ENCODE data around the gene JMJD7.

JMJD7 gene

DNA sequence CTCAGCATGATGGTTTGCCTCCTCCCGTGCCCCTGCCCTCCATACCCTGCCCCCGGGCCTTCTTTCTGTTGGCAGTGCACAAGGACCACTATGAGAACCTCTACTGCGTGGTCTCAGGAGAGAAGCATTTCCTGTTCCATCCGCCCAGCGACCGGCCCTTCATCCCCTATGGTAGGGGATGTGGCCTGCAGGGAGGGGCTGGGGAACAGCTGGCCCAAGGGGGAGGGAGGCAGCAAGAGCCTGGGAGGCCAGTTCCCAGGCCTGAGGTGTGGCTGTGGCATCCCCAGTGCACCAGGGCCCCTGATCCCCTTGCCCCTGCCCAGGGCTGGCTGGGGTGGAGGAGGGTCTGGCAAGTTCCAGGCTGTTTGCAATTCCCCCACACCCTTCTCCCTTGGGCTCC is 8.2 kb downstream of the JMJD7 start:
- TF ChIP-seq, protein P1, sequence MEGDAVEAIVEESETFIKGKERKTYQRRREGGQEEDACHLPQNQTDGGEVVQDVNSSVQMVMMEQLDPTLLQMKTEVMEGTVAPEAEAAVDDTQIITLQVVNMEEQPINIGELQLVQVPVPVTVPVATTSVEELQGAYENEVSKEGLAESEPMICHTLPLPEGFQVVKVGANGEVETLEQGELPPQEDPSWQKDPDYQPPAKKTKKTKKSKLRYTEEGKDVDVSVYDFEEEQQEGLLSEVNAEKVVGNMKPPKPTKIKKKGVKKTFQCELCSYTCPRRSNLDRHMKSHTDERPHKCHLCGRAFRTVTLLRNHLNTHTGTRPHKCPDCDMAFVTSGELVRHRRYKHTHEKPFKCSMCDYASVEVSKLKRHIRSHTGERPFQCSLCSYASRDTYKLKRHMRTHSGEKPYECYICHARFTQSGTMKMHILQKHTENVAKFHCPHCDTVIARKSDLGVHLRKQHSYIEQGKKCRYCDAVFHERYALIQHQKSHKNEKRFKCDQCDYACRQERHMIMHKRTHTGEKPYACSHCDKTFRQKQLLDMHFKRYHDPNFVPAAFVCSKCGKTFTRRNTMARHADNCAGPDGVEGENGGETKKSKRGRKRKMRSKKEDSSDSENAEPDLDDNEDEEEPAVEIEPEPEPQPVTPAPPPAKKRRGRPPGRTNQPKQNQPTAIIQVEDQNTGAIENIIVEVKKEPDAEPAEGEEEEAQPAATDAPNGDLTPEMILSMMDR (IDR thresholded peaks at IDR 0.05; ENCODE audit: borderline replicate concordance, insufficient read depth, low read depth, low read length) = no peak

DNA sequence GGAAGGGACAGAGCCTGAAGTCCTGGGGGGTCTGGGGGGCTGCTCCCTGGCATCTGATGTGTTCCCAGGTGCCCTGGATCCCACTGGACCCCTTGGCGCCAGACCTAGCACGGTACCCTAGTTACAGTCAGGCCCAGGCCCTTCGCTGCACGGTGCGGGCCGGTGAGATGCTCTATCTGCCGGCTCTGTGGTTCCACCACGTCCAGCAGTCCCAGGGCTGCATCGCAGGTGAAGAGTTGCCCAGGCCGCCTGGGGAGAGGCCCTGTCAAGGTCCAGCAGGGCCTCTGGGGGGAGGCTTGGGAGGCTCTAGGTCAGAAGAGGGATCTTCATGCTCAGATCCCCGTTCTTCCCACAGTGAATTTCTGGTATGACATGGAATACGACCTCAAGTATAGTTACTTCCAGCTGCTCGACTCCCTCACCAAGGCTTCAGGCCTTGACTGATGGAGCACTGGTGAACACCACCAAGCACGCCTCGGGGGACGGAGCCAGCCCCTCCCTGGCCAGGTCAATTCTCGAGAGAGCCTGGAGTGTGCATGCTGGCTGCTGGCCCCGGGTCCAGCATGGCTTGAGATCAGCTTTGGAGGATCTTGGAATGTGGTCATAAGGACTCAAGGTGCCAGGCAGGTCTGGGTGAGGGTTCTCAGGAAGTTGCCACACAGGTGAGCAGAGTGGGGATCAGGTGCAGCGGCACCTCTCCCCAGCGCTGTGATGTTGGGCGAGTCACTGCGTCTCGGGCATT is 9.0 kb downstream of the JMJD7 start:
- H3K4me3 ChIP-seq (ENCODE audit: low read depth, low read length) = no peak overlapping the region
- TF ChIP-seq, protein P1 (IDR thresholded peaks at IDR 0.05; ENCODE audit: borderline replicate concordance, insufficient read depth, low read depth, low read length) = no peak

More for the DNA sequence above, 8.2 kb downstream of the JMJD7 start:
- no peak overlapping the region for H3K4me3 ChIP-seq (ENCODE audit: low read depth, low read length)

DNA sequence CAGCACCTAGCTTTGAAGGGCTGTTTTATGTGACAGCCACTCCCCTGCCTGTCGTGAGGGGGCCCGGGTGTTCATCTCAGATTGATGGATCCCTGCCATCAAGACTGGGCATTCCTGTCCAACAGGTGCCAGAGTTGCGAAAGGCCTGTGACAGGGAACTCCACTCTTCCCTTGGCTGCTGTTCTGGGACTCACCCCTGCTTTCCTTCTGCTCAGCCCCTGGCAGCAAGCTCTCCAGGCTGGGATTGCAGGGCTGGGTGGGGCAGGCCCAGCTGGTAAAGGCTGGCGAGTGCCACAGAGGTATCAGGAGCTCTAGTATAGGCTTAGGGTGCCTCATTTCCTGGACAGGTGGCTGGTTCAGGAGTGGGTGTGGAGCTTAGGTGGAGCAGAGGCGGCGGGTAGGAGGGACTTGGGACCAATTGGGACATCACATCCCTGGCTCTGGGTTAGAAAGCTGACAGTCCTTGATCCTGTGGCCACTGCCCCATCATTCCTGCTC is 10.6 kb downstream of the JMJD7 start, which contains the start of gene PLA2G4B:
Gene PLA2G4B (plus strand): TSS at position 448 of the 498 bp plus-strand sequence. CDS start 67 bp downstream, outside the sequence.
- no peak within 1 kb of the TSS for H3K4me3 ChIP-seq (ENCODE audit: low read depth, low read length)
- TF ChIP-seq, protein P1 (IDR thresholded peaks at IDR 0.05; ENCODE audit: borderline replicate concordance, insufficient read depth, low read depth, low read length) = no peak

DNA sequence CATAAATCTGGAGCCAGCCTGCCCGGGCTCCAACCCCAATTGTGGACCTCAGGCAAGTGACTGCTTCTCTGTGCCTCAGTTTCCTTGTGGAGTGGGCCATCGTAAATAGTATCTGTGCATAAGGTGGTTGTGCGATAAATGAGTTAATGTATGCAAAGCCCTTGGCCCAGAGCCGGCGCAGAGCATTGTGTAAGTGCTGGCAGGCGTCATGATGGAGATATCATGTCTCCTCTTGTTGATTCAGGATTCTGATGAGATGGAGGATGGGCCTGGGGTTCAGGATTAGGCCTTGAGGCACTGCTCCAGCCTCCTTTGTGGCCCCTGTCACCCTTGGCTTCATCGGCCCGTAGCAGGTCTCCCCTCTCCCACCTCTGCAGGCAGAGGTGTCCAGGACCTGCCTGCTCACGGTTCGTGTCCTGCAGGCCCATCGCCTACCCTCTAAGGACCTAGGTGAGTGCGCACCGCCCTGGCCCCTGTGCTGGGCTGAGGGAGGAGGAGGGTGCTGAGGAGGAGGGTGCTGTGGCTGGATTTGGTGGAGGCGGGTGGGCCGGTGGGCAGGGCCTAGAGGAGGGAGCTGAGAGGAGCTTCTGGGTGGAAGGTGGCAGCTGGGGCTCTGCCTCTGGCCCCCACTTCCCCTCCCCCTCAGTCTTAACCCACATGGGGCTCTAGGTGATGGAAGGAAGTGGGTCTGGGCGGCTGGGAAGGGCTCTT is 12.0 kb downstream of the JMJD7 start:
- TF ChIP-seq, protein P1 (IDR thresholded peaks at IDR 0.05; ENCODE audit: borderline replicate concordance, insufficient read depth, low read depth, low read length) = no peak
- H3K4me3 ChIP-seq (ENCODE audit: low read depth, low read length) = no peak overlapping the region

DNA sequence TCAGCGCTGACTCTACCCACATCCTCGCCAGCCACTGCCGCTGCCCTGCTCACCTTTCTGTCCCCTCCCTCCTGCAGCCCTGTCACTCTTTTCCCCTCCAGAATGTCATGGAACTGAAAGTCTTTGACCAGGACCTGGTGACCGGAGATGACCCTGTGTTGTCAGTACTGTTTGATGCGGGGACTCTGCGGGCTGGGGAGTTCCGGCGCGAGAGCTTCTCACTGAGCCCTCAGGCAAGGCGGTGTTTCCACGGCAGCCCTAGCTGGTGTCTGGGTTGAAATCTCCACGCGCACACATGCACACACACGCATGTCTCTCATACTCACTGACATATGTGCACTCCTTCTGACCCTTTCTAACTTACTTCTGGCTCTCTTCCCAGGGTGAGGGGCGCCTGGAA is 12.8 kb downstream of the JMJD7 start:
- H3K4me3 ChIP-seq (ENCODE audit: low read depth, low read length) = no peak overlapping the region
- TF ChIP-seq, protein P1 (IDR thresholded peaks at IDR 0.05; ENCODE audit: borderline replicate concordance, insufficient read depth, low read depth, low read length) = no peak

DNA sequence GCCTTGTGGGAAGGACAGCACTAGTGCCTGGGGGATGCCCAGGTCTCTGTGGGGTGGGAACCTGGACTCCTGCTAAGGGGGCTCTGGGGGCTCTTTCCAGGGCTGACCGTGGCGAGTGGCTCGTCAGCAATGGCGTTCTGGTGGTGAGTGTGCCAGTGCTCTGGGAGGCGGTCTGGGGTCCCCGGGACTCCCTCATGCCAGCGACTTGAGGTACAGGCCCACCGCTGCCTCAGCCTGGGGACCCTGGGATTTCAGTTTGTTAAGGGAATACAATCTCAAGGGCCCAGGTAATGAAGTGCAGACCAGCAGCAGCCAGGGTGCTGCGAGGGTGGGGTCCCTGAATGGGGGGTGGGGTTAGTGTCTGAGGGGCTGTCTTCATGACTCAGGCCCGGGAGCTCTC is 13.2 kb downstream of the JMJD7 start:
- H3K4me3 ChIP-seq (ENCODE audit: low read depth, low read length) = no peak overlapping the region
- TF ChIP-seq, protein P1 (IDR thresholded peaks at IDR 0.05; ENCODE audit: borderline replicate concordance, insufficient read depth, low read depth, low read length) = no peak

Data from GM12875 (cell line).